Measurements from ENCODE around the gene MAP3K10.
"Not testable (repeated sequence)": the region's sequence is repeated elsewhere in the genome, so short reads cannot be mapped to it uniquely, and the experiment has no call there.

MAP3K10 gene

DNA sequence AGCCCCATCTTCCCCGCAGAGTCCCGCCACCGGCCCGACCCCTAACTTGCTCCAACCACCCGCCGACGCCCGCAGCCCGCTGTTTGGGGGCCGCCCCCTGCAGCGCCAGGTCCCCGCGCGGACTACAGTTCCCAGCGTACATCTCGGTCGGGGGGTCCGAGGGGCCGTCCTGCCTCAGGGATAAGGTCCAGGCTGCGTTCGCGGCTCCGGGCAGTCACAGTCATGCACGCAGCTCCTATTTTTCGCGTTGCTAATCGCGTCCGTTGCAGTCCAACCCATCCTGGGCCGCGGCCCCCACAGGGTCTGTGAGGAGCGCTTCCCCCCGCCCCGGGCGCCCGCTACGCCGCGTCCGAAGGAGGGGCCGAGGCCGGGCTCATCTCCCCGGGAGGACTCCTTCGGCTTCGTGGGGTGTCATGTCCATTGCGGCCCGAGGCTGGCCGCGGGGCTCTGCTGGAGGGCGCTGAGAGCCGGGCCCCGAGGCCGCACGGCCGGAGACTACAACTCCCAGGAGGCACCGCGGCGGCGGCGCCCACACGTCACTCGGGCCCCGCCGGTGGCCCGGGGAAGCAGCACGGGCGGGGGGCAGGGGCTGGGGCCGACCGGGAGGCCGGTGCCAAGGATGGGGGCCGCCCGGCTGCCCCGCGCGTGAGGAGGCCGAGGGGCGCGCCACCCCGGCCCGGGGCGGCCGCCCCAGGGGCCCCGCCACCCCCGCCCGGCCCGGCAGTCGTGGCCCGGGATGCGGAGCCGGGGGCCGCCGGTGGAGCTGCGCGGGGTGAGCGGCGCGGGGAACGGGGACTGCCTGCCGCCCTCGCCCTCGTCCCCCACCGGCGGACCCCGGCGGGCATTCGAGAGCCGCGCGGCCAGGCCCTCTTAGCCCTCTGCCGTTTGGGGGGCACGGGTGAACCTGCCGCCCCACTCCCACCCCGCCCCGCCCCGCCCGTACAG lies at the start of gene MAP3K10:
Gene MAP3K10, plus strand, starts transcription at position 536 of the 945 bp plus-strand sequence. CDS start 606 bp downstream, outside the sequence.
- DNase-seq (ENCODE audit: low read depth in 3 of 3): peak; percentile 42 to 65 (median 64)

DNA sequence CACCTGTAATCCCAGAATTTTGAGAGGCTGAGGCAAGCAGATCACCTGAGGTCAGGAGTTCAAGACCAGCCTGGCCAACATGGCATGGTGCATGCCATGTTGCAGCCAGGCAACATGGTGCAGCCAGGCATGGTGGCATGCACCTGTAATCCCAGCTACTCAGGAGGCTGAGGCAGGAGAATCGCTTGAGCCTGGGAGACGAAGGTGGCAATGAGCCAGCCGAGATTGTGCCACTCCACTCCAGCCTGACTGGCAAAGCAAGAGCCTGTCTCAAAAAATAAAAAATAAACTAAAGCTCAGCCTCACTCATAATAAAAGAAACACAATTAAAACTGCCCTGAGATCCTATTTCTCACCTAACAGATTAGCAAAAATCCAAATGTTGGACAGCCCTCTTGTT lies 49.7 kb upstream of the MAP3K10 start:
- no peak for DNase-seq (ENCODE audit: low read depth in 3 of 3)

DNA sequence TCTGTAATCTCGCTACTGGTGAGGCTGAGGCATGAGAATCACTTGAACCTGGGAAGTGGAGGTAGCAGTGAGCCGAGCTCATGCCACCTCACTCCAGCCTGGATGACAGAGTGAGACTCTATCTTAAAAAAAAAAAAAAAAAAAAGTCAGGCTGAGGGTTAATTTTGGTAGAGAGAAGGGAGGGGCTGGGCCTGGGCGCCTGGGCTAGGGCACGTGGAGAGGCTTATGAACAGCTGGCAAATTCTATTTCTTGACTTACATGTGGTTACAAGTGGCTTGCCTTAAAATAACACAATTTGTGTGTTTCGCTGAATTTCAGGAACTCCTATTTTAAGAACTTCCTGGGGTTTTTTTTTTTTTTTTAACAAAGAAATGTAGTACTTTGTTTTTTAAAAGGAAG lies 47.6 kb upstream of the MAP3K10 start:
- DNase-seq (ENCODE audit: low read depth in 3 of 3): no peak

DNA sequence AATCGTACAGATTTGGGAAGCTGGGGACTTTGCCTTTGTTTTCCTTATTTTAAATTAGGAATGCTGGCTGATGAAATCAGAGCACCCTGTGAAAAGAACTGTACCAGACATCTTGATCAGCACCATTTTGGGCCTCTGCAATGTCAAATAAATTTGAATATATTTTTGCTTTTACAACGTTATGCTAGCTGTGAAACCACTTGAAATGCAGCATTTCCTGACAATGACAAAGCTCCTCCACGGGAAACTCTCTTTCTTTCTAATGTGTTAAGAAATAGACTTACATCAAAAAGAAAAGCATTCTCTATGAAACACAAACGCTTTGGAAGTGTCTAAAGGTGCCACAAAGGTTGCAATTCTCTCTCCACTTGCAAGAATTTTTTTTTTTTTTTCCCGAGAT lies 47.1 kb upstream of the MAP3K10 start:
- DNase-seq (ENCODE audit: low read depth in 3 of 3): no peak

DNA sequence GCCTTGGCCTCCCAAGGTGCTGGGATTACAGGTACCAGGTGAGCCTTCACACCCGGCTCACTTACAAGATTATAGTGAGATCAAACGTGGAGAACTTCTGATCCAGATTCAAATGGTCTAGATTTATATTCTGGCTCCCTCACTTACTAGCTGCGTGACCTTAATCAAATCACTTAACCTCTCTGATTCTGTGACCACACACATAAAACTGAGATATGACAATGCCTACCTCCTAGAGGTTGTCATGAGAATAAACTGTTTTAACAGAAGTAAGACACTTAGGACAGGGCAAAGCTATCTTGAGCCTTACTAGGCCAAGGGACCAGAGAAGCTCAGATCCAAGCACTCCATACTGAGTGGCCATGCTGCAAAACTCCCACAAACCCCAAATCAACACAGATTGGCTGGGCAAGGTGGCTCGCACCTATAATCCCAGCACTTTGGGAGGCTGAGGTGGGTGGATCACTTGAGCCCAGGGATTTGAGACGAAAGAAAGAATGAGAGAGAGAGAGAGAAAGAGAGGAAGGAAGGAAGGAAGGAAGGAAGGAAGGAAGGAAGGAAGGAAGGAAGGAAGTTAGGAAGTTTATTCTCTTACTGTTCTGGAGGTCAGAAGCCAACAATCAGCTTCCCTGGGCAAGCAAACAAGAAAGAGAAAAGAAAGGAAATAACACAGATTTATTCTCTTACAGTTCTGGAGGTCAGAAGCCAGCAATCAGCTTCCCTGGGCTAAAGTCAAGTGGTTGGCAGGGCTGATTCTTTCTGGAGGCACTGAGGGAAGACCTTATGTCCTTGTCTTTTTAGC lies 46.1 kb upstream of the MAP3K10 start:
- no peak for DNase-seq (ENCODE audit: low read depth in 3 of 3)

DNA sequence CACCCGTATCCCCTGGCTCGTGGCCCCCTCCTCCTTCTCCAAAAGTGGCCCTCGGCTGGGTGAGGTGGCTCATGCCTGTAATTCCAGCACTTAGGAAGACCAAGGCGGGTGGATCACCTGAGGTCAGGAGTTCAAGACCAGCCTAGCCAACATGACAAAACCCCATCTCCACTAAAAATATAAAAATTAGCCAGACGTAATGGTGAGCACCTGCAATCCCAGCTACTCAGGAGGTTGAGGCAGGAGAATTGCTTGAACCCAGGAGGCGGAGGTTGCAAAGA lies 45.5 kb upstream of the MAP3K10 start:
- DNase-seq (ENCODE audit: low read depth in 3 of 3): not testable (repeated sequence)

DNA sequence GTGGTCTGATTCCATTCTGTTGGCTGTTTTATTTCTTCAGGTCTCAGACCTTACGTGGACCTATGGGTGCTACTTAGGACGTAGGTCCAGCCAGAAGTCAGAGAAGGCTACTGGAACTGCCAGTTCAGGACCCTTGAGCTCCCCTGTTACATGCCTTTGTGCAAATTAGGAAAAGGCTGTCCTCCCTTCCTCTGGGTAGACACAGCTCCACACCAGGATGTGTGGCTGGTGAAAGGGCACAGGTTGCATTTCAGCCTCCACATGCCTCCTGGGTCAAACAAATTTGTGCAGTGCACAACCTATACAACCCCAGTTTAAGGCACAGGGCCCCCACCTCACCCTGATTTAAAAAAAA lies 43.9 kb upstream of the MAP3K10 start:
- no peak for DNase-seq (ENCODE audit: low read depth in 3 of 3)

DNA sequence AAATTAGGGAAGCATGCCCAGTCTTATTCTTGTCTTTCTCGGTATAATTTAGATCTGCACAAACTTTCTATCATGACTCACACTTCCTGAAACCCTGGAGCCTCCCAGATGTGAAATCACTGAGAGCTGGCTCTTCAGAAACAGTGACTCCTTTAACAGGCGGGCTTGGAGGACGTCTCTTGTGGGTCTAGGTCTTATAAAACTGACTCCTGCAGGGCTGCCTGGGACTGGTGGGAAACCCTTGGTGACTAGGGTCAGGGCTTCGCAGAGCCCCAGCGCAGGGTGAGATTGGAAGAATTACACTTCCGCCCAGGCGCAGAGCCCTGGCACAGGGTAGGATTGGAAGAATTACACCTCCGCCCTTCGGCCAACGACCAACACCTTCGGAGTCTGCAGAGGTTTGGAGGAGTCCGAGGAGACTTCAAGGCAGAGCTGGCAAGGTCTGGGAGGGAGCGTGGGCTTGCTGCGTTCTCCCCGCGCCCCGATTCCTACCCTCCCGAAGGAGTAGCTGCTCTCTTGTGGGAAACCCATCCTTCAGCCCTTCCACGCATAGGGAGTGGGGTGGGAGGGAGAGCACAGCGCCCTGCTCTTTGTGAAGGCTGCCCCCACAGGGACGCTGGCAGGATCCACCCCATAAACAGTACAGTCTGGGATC lies 43.4 kb upstream of the MAP3K10 start:
- no peak for DNase-seq (ENCODE audit: low read depth in 3 of 3)

DNA sequence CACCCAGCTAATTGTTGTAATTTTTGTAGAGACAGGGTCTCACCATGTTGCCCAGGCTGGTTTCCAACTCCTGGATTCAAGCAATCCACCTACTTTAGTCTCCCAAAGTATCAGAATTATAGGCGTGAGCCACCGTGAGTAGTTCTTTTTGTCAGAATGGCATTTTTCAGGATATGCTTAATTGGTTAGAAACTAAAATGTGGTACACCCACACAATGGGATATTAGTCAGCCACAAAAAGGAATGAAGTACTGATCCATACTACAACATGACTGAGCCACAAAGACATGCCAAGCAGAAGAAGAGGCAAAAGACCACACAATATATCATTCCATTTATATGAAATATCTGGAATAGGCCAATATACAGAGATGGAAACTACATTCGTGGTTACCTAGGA lies 41.7 kb upstream of the MAP3K10 start:
- DNase-seq (ENCODE audit: low read depth in 3 of 3): no peak

DNA sequence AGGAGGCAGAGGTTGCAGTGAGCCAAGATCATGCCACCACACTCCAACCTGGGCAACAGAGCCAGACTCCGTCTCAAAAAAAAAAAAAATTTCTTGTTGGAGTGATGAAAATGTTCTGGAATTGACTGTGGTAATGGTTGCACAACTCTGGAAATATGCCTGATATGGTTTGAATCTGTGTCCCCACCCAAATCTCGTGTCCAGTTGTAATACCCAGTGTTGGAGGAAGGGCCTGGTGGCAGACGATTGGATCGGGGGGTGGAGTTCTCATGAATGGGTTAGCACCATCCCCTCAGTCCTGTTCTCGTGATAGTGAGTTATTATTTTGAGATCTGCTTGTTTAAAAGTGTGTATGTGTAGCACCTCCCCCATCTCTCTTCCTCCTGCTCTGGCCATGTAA lies 41.1 kb upstream of the MAP3K10 start:
- DNase-seq (ENCODE audit: low read depth in 3 of 3): no peak

DNA sequence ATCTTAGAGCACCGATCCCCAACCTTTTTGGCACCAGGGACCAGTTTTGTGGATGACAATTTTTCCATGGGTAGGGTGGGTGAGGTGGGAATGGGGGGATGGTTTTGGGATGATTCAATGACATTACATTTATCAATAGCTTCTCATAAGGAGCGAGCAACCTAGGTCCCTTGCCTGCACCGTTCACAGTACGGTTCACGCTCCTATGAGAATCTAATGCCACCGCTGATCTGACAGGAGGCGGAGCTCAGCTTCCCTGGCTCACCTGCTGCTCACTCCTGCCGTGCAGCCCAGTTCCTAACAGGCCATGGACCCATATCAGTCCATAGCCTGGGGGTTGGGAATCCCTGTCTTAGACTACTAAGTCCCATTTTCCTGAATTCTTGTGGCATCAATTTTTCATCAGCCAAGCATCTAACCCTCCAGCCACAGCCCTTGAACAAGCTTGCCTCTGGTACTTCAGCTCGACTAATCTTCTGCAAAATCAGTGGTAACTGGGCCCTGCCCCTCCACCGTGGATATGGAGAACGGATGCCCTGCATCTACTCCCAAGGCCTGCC lies 37.0 kb upstream of the MAP3K10 start:
- DNase-seq (ENCODE audit: low read depth in 3 of 3): no peak

DNA sequence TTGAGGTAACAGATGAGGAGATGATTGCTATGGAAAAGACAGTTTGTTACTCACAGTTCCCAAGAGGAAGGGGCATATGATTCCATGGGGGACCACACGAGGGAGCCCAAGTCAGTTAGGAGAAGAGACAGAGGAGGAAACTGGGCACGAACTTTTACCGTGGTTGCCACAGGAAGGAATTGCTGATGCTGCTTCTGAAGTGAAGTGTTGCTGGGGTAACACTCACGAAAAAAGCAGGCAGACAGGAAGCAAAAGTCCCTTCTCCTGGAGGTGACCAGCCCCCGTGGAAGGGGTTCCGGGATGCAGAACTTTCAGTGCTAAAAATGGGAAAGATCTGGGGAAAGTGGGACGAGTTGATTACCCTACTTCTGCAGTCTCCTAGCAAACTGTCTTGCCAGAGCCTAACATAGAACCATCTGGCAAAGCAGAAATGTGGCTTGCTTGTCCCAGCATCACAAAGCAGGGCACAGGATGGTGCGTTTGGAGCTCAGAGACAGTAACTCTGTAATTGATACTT lies 35.4 kb upstream of the MAP3K10 start:
- DNase-seq (ENCODE audit: low read depth in 3 of 3): no peak

DNA sequence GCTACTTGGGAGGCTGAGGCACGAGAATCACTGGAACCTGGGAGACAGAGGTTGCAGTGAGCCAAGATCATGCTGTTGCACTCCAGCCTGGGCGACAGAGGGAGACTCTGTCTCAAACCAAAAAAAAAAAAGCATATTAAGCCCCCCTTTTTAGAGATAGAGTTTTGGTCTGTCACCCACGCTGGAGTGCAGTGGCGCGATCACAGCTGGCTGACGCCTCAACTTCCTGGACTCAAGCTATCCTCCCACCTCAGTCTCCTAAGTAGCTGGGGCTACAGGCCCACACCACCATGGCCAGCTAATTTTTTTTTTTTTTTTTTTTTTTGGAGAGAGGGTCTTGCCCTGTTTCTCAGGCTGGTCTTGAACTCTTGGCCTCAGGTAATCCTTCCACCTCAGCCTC lies 34.2 kb upstream of the MAP3K10 start:
- no peak for DNase-seq (ENCODE audit: low read depth in 3 of 3)

DNA sequence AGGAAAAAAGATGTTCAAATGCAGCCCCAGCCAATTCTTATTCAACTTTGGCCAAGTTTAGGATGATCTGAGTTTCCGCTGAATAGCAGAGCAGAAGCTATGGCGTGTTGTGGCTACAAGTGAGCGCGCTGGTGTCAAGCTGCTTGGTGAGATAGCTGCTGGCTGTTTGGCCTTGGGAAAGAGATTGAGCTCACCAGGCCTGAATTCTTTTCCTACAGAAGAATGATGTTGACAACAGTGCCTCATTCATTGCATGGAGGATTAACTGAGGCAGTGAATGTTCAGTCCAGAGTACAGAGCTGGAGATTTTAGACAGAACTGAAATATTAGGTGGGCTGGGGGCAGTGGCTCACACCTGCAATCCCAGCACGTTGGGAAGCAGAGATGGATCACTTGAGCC lies 31.5 kb upstream of the MAP3K10 start:
- DNase-seq (ENCODE audit: low read depth in 3 of 3): no peak

DNA sequence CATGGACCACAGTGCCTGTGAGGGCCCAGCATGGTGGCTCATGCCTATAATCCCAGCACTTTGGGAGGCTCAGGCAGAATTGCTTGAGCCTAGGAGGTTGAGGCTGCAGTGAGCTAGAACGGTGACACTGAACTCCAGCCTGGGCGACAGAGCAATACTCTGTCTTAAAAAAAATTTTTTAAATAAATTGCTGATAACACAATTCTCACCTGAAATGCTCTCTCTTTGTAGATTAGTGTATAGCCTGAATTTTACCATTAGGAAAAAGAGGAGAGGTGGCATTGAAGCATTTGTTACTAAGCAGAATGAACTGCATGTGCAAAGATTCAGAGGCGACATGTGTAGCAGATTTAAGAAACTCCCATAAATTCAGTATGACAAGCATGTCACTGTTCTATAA lies 29.1 kb upstream of the MAP3K10 start:
- DNase-seq (ENCODE audit: low read depth in 3 of 3): no peak

DNA sequence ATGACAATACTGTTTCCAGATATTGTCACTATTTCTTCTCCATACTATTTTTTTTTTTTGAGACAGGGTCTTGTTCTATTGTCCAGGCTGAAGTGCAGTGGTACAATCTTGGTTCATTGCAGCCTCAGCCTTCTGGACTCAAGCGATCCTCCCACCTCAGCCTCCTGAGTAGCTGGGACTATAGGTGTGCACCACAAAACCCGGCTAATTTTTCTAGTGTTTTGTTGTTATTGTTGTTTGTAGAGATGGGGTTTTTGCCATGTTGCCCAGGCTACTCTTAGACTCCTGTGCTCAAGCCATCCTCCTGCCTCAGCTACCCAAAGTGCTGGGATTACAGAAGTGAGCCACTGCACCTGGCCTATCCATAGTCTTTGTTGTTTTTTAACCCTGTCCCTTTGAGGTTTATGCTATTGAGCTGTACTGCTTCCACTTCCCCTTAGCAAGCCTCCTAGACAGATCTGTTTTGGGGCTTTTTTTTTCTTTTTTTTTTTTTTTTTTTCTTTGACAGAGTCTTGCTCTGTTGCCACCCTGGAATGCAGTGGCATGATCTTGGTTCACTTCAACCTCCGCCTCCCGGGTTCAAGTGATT lies 27.6 kb upstream of the MAP3K10 start:
- DNase-seq (ENCODE audit: low read depth in 3 of 3): no peak

DNA sequence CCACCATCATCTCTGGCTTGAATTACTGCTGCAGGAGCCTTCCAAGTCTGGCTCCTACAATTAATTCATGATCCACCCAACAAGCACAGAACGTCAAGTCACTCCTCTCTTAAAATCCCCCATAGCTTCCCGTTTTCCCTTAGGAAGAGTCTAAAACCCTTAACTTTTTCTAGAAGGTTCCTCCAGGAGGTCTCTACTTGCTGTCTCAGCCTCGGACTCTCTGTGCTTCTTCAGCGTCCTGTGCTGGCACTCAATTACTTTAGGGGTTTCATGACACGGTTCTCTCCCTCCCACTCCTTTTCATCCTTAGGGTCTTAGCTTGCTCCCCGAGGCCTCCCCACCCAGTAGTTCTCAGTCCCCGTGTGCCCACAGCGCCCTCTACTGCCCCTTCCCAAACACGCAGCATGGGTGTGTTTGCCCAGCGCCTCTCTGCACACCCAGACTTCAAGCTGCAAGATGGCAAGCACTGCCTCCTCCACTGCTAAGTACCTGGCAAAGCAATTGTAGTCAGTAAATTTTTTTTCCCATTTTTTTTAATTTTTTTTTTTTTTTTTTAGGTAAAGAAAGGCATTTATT lies 25.8 kb upstream of the MAP3K10 start:
- DNase-seq (ENCODE audit: low read depth in 3 of 3): peak; percentile 18 to 32 (median 28)

DNA sequence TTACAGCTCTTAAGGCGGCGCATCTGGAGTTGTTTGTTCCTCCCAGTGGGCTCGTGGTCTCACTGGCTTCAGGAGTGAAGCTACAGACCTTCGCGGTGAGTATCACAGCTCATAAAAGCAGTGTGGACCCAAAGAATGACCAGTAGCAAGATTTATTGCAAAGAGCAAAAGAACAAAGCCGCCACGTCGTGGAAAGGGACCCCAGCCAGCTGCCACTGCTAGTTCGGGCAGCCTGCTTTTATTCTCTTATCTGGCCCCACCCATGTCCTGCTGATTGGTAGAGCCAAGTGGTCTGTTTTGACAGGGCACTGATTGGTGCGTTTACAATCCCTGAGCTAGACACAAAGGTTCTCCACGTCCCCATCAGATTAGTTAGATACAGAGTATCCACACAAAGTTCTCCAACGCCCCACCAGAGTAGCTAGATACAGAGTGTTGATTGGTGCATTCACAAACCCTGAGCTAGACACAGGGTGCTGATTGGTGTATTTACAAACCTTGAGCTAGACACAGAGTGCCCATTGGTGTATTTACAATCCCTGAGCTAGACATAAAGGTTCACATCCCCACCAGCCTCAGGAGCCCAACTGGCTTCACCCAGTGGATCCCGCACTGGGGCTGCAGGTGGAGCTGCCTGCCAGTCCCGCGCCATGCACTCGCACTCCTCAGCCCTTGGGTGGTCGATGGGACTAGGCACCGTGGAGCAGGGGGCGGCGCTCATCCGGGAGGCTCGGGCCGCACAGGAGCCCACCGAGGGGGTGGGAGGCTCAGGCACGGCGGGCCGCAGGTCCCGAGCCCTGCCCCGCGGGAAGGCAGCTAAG lies 21.5 kb upstream of the MAP3K10 start:
- not testable (repeated sequence) for DNase-seq (ENCODE audit: low read depth in 3 of 3)

DNA sequence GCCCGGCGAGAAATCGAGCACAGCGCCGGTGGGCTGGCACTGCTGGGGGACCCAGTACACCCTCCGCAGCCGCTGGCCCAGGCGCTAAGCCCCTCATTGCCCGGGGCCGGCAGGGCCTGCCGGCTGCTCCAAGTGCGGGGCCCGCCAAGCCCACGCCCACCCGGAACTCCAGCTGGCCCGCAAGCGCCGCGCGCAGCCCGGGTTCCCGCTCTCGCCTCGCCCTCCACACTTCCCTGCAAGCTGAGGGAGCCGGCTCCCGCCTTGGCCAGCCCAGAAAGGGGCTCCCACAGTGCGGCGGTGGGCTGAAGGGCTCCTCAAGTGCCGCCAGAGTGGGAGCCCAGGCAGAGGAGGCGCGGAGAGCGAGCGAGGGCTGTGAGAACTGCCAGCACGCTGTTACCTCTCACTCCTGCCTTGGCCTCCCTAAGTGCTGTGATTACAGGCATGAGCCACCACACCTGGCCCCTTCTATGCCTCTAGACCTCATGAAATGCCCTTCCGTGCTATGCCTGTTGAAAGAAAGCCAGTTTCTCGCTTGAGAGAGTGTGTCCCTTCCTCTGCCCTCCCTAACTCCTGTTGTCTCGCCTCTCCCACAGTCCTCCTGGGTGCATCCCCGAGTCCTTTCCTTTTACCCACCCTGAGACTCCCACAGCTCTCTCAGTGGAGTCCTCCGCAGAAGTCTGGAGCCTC lies 20.8 kb upstream of the MAP3K10 start:
- DNase-seq (ENCODE audit: low read depth in 3 of 3): not testable (repeated sequence)

DNA sequence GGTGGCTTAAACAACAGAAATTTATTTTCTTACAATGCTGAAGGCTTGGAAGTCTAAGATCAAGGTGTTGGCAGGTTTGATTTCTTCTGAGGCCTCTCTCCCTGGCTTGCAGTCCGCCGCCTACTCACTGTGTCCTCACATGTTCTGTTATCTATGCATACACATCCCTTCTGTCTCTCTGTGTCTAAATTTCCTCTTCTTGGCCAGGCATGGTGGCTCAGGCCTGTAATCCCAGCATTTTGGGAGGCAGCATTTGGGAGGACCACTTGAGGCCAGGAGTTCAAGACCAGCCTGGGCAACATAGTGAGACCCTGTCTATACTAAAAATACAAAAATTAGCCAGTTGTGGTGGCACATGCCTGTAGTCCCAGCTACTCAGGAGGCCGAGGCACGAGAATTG lies 19.9 kb upstream of the MAP3K10 start:
- DNase-seq (ENCODE audit: low read depth in 3 of 3): not testable (repeated sequence)
